Panc1 (cell line): ENCODE results near the gene CDIP1. TPM values are rescaled to one million over a fixed set of nuclear protein-coding genes. Genes with fewer than 3 reads are reported as not detected.

Experiments used
- ATAC-seq: fragments of 200-7000 bp; cut with Tn5 transposase; 2 replicates; pipeline ENCODE4 v1.9.1; 2020; ENCODE audit warnings: mild to moderate bottlenecking, moderate library complexity
- BruUV-seq: library from RNA; stranded (reverse); fragments of 400-500 nt; replicated peaks from 2 replicates; lab custom pipeline; 2021; lab: Mats Ljungman, UMichigan
- CTCF ChIA-PET: fragments of 300-600 bp; sonication (Branson Sonifier 250); formaldehyde crosslinking; loops from one replicate; lab custom pipeline; 2022; ENCODE audit warnings: antibody characterized with exemption; lab: Charles Lee
- POLR2A ChIA-PET: fragments of 300-600 bp; sonication (Branson Sonifier 250); formaldehyde crosslinking; loops from one replicate; lab custom pipeline; 2022; ENCODE audit warnings: antibody characterized with exemption; lab: Charles Lee
- DNase-seq: peaks from one replicate; pipeline ENCODE4 v3.0.0-alpha.2; 2010; ENCODE audit warnings: low read depth, low spot score
- H3K27ac ChIP-seq: 2 replicates; pipeline ENCODE4 v1.5.1; 2011; ENCODE audit warnings: mild to moderate bottlenecking, low read length, inconsistent platforms
- H3K27me3 ChIP-seq: fragments of 200-500 bp; sonication (Bioruptor generic); 2 replicates; pipeline ENCODE4 v1.6.0; 2014; ENCODE audit warnings: low read length, inconsistent platforms; ENCODE audit not compliant: control insufficient read depth, insufficient read depth
- H3K36me3 ChIP-seq: fragments of 200-500 bp; sonication (Bioruptor generic); 2 replicates; pipeline ENCODE4 v1.5.1; 2014; ENCODE audit warnings: inconsistent platforms, mild to moderate bottlenecking, low read length, moderate library complexity; ENCODE audit not compliant: control insufficient read depth, insufficient read depth
- H3K4me1 ChIP-seq: 2 replicates; pipeline ENCODE4 v1.5.1; 2011; ENCODE audit warnings: inconsistent platforms, mild to moderate bottlenecking, low read length, moderate library complexity; ENCODE audit not compliant: control insufficient read depth, insufficient read depth
- H3K4me3 ChIP-seq, 2 experiments: 2 replicates each; pipeline ENCODE4 v1.5.1; 2011 to 2012; ENCODE audit warnings: low read depth in 2 of 2, low read length in 2 of 2, mild to moderate bottlenecking in 2 of 2, inconsistent platforms in 1 of 2, moderate library complexity in 1 of 2
- H3K9me3 ChIP-seq: fragments of 200-500 bp; sonication (Bioruptor generic); 2 replicates; pipeline ENCODE4 v1.5.1; 2014; ENCODE audit warnings: low read depth, mild to moderate bottlenecking, inconsistent platforms, low read length, moderate library complexity; ENCODE audit not compliant: control insufficient read depth, insufficient read depth
- CTCF ChIP-seq: fragments of 450-650 bp; IDR thresholded peaks from 2 replicates; pipeline ENCODE4 v1.5.1; 2017; ENCODE audit warnings: mild to moderate bottlenecking
- POLR2AphosphoS5 ChIP-seq: IDR thresholded peaks from 2 replicates; pipeline ENCODE4 v1.6.1; 2012; ENCODE audit warnings: mild to moderate bottlenecking, low read depth, low read length, moderate library complexity
- REST ChIP-seq, 2 experiments: IDR thresholded peaks; 2 replicates each; pipeline ENCODE4 v1.6.1; 2011 to 2012; ENCODE audit warnings: low read depth in 2 of 2, control low read depth in 1 of 2, low read length in 1 of 2, mild to moderate bottlenecking in 1 of 2, moderate library complexity in 1 of 2; ENCODE audit not compliant: insufficient read depth in 1 of 2
- SIN3A ChIP-seq: IDR thresholded peaks from 2 replicates; pipeline ENCODE4 v1.6.1; 2012; ENCODE audit warnings: low read depth, mild to moderate bottlenecking, low read length, moderate library complexity, borderline replicate concordance; ENCODE audit not compliant: insufficient read depth
- TCF7L2 ChIP-seq: IDR thresholded peaks from 2 replicates; pipeline ENCODE4 v1.6.1; 2011; ENCODE audit warnings: mild to moderate bottlenecking, low read depth, low read length, inconsistent platforms
- in situ Hi-C: cut with HindIII; loops from 2 replicates; pipeline ENCODE4 v1.10.0; 2016; ENCODE audit warnings: low sequenced_read_pairs, low pct_unique_long_range_greater_than_20kb
- intact Hi-C: fragments of 100-400 bp; cut with micrococcal nuclease; formaldehyde crosslinking; loops from one replicate; pipeline ENCODE4 v1.10.0; 2022; ENCODE audit not compliant: unreplicated experiment
- total RNA-seq: library from RNA; stranded (reverse); gene quantifications from one replicate; pipeline ENCODE4 v1.2.1, GENCODE V29; 2021; ENCODE audit not compliant: unreplicated experiment

Gene CDIP1
- total RNA-seq, 1 experiment from 2014 or later, result 26.8 TPM

- in situ Hi-C loops, result no loop called here
- CTCF ChIA-PET, result interaction anchor here (0.8 kb wide), 1 partner anchor 34 kb away, joined by 3 read pairs; no protein-coding TSS in a partner anchor
- no peaks in the 10 kb centered on the region for H3K9me3 ChIP-seq
- ATAC-seq (no peak), DNase-seq (no peak)
- POLR2A ChIA-PET, result no interaction called here
- TF ChIP-seq POLR2AphosphoS5 (no peak), TCF7L2 (no peak), REST (IDR thresholded peaks at IDR 0.05; ENCODE audit: insufficient read depth in 1 of 2, low read depth in 2 of 2, low read length in 1 of 2) (no peak), CTCF (no peak), SIN3A (no peak)
- BruUV-seq, result no TSS peak
- no peak overlapping the region for H3K27ac ChIP-seq
- H3K4me1 ChIP-seq, result no peaks in the 10 kb centered on the region
- no peaks in the 10 kb centered on the region for H3K36me3 ChIP-seq
- no peak overlapping the region for H3K4me3 ChIP-seq
- no peaks in the 10 kb centered on the region for H3K27me3 ChIP-seq
- intact Hi-C loops, result loop anchor here (5.0 kb wide), 2 partner anchors 33 to 73 kb away; no protein-coding TSS in a partner anchor
Measured at GRCh38 chr16:4514606-4515005, 24.0 kb downstream of the CDIP1 start.

GRCh38 chr16:4513881-4514280, 24.7 kb downstream of the CDIP1 start:
- H3K4me3 ChIP-seq, result no peak overlapping the region
- POLR2A ChIA-PET, result no interaction called here
- no peaks in the 10 kb centered on the region for H3K36me3 ChIP-seq
- intact Hi-C loops (loop anchor here (5.0 kb wide), 1 partner anchor 33 kb away; no protein-coding TSS in a partner anchor), in situ Hi-C loops (no loop called here)
- no peak for DNase-seq
- H3K9me3 ChIP-seq, result no peaks in the 10 kb centered on the region
- H3K27me3 ChIP-seq, result no peaks in the 10 kb centered on the region
- CTCF ChIA-PET, result interaction anchor here (0.8 kb wide), 1 partner anchor 35 kb away, joined by 3 read pairs; no protein-coding TSS in a partner anchor
- H3K4me1 ChIP-seq, result no peaks in the 10 kb centered on the region
- no TSS peak for BruUV-seq
- ATAC-seq, result no peak
- TF ChIP-seq CTCF, result no peak
- no peak for TF ChIP-seq SIN3A
- no peak for TF ChIP-seq REST (IDR thresholded peaks at IDR 0.05; ENCODE audit: insufficient read depth in 1 of 2, low read depth in 2 of 2, low read length in 1 of 2)
- H3K27ac ChIP-seq, result no peak overlapping the region
